Right atrium auricular region (tissue), 2 donors: Measurements from ENCODE around the gene INHBB. TPM values are rescaled to one million over a fixed set of nuclear protein-coding genes. Genes with fewer than 3 reads are reported as not detected.

Source experiments
- DNase-seq: peaks from one replicate; pipeline ENCODE4 v3.0.0-alpha.2; 2019; ENCODE audit warnings: low spot score
- H3K27ac ChIP-seq, 2 donors: fragments of 200-600 bp; sonication (generic); 1 replicate in 1 of 2; 2 replicates in 1 of 2; pipeline ENCODE4 v1.5.1; 2016 to 2019
- H3K27me3 ChIP-seq, 2 donors: fragments of 200-600 bp; sonication (generic); one replicate each; pipeline versions ENCODE4 v1.5.1 to v1.6.0; 2017 to 2019
- H3K36me3 ChIP-seq: fragments of 200-600 bp; sonication (generic); one replicate; pipeline ENCODE4 v1.5.1; 2016
- H3K4me1 ChIP-seq, 2 donors: fragments of 200-600 bp; sonication (generic); one replicate each; pipeline versions ENCODE4 v1.5.1 to v1.6.0; 2017 to 2019
- H3K4me3 ChIP-seq, 2 donors: fragments of 200-600 bp; sonication (generic); 1 replicate in 1 of 2; 2 replicates in 1 of 2; pipeline ENCODE4 v1.5.1; 2017 to 2019; ENCODE audit warnings: mild to moderate bottlenecking in 1 of 2, moderate library complexity in 1 of 2
- H3K9me3 ChIP-seq, 2 donors: fragments of 200-600 bp; sonication (generic); one replicate each; pipeline ENCODE4 v1.5.1; 2019
- total RNA-seq, 2 donors: library from RNA; depleted of rRNA; stranded (reverse); fragments of >200 nt; gene quantifications; one replicate each; pipeline ENCODE4 v1.1.0, GENCODE V29; 2016
- TF ChIP-seq, protein P1 (sequence below), 2 donors: fragments of 200-600 bp; sonication (generic); IDR thresholded peaks; one replicate each; pipeline ENCODE4 v1.5.1; 2019; ENCODE audit warnings: antibody characterized with exemption in 2 of 2

The INHBB gene
- total RNA-seq, 2 donors from 2014 or later: 0.74 to 5.9 TPM

DNA sequence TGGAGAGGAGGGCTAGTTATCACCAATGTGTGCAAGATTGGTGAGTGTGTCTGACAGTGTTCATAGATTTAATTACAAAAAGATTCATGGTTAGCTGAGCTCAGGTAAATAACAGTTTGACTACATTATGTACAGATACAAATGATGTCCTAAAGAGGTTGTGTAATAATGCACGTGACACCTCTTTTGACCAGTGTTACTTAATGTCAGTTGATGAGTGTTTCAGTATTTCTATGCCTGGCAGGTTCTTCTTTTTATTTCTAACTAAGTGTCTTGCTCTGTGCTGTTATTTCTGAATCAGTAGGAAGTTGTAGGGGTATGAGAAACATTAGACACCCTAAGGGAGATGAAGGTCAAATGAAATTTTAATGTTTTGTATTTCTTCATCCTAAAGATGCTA, 7.9 kb upstream of the INHBB start:
- TF ChIP-seq, protein P1, sequence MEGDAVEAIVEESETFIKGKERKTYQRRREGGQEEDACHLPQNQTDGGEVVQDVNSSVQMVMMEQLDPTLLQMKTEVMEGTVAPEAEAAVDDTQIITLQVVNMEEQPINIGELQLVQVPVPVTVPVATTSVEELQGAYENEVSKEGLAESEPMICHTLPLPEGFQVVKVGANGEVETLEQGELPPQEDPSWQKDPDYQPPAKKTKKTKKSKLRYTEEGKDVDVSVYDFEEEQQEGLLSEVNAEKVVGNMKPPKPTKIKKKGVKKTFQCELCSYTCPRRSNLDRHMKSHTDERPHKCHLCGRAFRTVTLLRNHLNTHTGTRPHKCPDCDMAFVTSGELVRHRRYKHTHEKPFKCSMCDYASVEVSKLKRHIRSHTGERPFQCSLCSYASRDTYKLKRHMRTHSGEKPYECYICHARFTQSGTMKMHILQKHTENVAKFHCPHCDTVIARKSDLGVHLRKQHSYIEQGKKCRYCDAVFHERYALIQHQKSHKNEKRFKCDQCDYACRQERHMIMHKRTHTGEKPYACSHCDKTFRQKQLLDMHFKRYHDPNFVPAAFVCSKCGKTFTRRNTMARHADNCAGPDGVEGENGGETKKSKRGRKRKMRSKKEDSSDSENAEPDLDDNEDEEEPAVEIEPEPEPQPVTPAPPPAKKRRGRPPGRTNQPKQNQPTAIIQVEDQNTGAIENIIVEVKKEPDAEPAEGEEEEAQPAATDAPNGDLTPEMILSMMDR (IDR thresholded peaks at IDR 0.05): no peak
- no peaks in the 10 kb centered on the region for H3K36me3 ChIP-seq
- peaks cover 0 to 2% of the 10 kb centered on the region in 2 donors for H3K4me1 ChIP-seq
- peaks cover 0 to 3% of the 10 kb centered on the region in 2 donors for H3K9me3 ChIP-seq
- peaks cover 0 to 10% of the 10 kb centered on the region in 2 donors for H3K27me3 ChIP-seq
- DNase-seq: no peak
- no peak overlapping the region for H3K27ac ChIP-seq
- H3K4me3 ChIP-seq: no peak overlapping the region

DNA sequence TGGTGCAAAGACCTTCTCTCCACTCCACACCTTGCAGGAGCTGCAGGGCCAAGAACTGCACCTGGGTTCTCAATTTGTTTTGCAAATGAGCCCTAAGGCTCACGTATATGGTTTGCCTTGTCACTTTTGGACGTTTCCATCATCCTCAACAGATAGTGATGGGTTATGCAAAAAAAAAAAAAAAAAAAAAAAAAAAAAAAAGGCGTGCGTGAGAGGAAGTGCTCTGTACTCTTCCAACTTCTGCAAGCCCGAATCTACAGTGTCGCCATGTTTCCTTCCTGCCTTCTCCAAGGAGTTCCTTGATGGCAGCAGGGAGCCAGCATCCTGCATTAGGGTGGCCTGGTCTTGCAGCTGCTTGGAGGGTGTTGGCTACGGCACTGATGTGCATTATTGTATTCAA, 4.0 kb upstream of the INHBB start:
- no peaks in the 10 kb centered on the region for H3K9me3 ChIP-seq
- no peaks in the 10 kb centered on the region for H3K36me3 ChIP-seq
- DNase-seq: no peak
- H3K4me1 ChIP-seq: peaks cover 0 to 32% of the 10 kb centered on the region in 2 donors
- peaks cover 0 to 30% of the 10 kb centered on the region in 2 donors for H3K27me3 ChIP-seq
- no peak overlapping the region for H3K4me3 ChIP-seq
- H3K27ac ChIP-seq: no peak overlapping the region
- TF ChIP-seq, protein P1 (IDR thresholded peaks at IDR 0.05): no peak

DNA sequence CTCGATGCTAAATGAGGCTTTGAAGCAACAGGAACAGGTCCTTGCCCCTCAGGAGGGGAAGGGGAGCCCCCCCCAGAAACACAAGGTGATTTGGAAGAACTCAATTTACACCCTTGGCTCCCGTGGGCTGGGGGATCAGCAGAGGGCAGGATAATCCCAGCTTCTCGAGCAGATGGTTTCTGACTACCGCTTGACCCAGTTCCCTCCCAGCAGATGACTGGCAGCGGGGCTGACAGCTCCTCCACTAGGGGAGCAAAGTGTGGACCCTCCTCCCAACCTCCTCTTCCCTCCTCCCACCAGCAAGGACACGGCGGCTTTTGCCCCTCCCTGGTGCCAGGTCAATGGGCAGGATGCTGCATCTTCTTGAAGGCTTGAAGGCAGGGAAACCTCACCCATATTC, 3.5 kb upstream of the INHBB start:
- H3K9me3 ChIP-seq: no peaks in the 10 kb centered on the region
- no peaks in the 10 kb centered on the region for H3K36me3 ChIP-seq
- TF ChIP-seq, protein P1 (IDR thresholded peaks at IDR 0.05): no peak
- DNase-seq: no peak
- H3K27me3 ChIP-seq: peaks cover 0 to 32% of the 10 kb centered on the region in 2 donors
- H3K27ac ChIP-seq: no peak overlapping the region
- no peak overlapping the region for H3K4me3 ChIP-seq
- H3K4me1 ChIP-seq: peaks cover 0 to 37% of the 10 kb centered on the region in 2 donors

DNA sequence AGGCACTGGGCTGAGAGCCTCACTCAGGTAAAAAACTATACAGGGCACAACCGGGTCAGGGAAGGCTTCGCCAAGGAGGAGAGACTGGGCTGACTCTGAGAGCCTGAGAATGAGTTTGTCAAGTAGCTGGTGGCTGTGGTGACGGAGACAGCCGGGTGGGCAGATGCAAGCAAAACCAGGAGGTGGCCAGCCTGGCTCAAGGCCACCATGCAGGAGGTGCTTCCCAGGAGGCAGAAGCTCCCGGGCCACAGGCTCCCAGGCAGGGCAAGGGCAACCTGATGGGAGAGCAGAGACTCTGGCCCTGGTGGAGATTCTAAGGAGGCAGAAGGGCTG, 2.9 kb upstream of the INHBB start:
- TF ChIP-seq, protein P1 (IDR thresholded peaks at IDR 0.05): no peak
- Histone ChIP-seq H3K9me3 (no peaks in the 10 kb centered on the region), H3K27ac (no peak overlapping the region), H3K4me3 (peak overlapping the region in 1 of 2 donors; percentile 55), H3K36me3 (no peaks in the 10 kb centered on the region), H3K27me3 (peaks cover 0 to 32% of the 10 kb centered on the region in 2 donors), H3K4me1 (peaks cover 0 to 40% of the 10 kb centered on the region in 2 donors)
- DNase-seq: no peak

DNA sequence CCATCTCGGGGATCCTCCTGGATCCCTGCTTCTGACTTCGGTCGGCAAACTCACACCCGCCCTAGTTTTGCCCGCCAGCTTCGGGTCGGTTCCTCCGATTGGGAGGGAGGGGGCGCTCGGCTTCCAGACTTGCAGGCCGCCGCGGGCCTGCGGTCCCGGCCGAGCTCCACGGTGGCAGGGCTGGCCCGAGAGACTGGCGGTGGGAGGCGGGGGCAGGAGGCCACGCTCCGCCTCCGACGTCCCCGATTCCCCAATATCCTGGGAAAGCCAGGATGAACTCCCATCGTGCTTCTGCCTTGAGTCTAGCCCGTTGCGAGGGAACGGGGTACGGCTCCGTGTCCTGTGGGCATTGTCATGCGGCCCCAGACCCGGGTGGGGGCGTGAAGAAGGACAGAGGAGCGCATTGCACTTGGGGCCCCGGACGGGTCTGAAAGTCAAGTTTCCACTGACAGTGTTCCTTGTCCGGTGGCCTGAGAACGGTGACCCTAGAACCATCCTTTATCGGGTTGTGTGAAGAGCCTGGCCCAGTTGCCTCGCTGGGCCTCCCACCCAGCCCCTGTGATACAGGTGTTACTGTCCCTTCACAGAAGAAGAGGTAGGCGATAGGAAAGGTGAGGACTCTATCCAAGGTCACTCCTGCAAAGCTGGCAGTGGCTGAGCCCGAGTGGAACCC, 2.4 kb upstream of the INHBB start:
- H3K36me3 ChIP-seq: no peaks in the 10 kb centered on the region
- H3K4me3 ChIP-seq: peak overlapping the region in 1 of 2 donors; percentile 55
- no peaks in the 10 kb centered on the region for H3K9me3 ChIP-seq
- no peak overlapping the region for H3K27ac ChIP-seq
- peaks cover 0 to 40% of the 10 kb centered on the region in 2 donors for H3K4me1 ChIP-seq
- peak; percentile 87 for DNase-seq
- H3K27me3 ChIP-seq: peaks cover 0 to 32% of the 10 kb centered on the region in 2 donors
- TF ChIP-seq, protein P1 (IDR thresholded peaks at IDR 0.05): peak; percentile 70 to 95
